LNCaP clone FGC (cell line): ENCODE measurements around the gene DYNLRB2.

Source experiments
- DNase-seq: peaks from one replicate; pipeline ENCODE4 v3.0.0-alpha.2; 2011; ENCODE audit warnings: low read depth
- H3K4me3 ChIP-seq: 2 replicates; pipeline ENCODE4 v1.5.1; 2011; ENCODE audit warnings: mild to moderate bottlenecking, low read depth, low read length, control low read depth
- CTCF ChIP-seq: IDR thresholded peaks from 2 replicates; pipeline ENCODE4 v1.5.1; 2012; ENCODE audit warnings: mild to moderate bottlenecking; ENCODE audit not compliant: control insufficient read depth, insufficient read depth; ENCODE audit errors: extremely low read depth

DYNLRB2 gene

GRCh38 chr16:80546249-80546648 is 5.5 kb downstream of the DYNLRB2 start:
- H3K4me3 ChIP-seq = no peak overlapping the region
- no peak for TF ChIP-seq CTCF
- DNase-seq = no peak

GRCh38 chr16:80547145-80547544 is 6.4 kb downstream of the DYNLRB2 start:
- no peak overlapping the region for H3K4me3 ChIP-seq
- no peak for DNase-seq
- no peak for TF ChIP-seq CTCF

- no peak overlapping the region for H3K4me3 ChIP-seq
- no peak for DNase-seq
- TF ChIP-seq CTCF = no peak
These were observed 11.5 kb downstream of the DYNLRB2 start for GRCh38 chr16:80552277-80552676.

GRCh38 chr16:80554033-80554432 is 13.2 kb downstream of the DYNLRB2 start:
- TF ChIP-seq CTCF = no peak
- no peak for DNase-seq
- H3K4me3 ChIP-seq = no peak overlapping the region

GRCh38 chr16:80556481-80556880 is 15.7 kb downstream of the DYNLRB2 start:
- no peak for TF ChIP-seq CTCF
- no peak for DNase-seq
- H3K4me3 ChIP-seq = no peak overlapping the region

- TF ChIP-seq CTCF = no peak
- DNase-seq = no peak
- no peak overlapping the region for H3K4me3 ChIP-seq
These were observed 16.2 kb downstream of the DYNLRB2 start for GRCh38 chr16:80557037-80557436.

- DNase-seq = no peak
- no peak for TF ChIP-seq CTCF
- H3K4me3 ChIP-seq = no peak overlapping the region
These were observed 18.6 kb downstream of the DYNLRB2 start for GRCh38 chr16:80559369-80559768.
